ENCODE data around the gene C8G.

C8G gene

GRCh38 chr9:136920734-136921231 is 24.3 kb upstream of the C8G start:
- DNase-seq (ENCODE audit: low spot score) = no peak

- no peak for DNase-seq (ENCODE audit: low spot score)
These were observed 23.7 kb upstream of the C8G start for GRCh38 chr9:136921307-136921706.

GRCh38 chr9:136921718-136922117 is 23.3 kb upstream of the C8G start:
- DNase-seq (ENCODE audit: low spot score) = no peak

- DNase-seq (ENCODE audit: low spot score) = no peak
These were observed 22.5 kb upstream of the C8G start for GRCh38 chr9:136922540-136922939.

GRCh38 chr9:136923881-136924280 is 21.2 kb upstream of the C8G start:
- peak; percentile 25 for DNase-seq (ENCODE audit: low spot score)

GRCh38 chr9:136925414-136926153 is 19.5 kb upstream of the C8G start:
- DNase-seq (ENCODE audit: low spot score) = no peak

GRCh38 chr9:136926154-136926704 is 18.8 kb upstream of the C8G start:
- DNase-seq (ENCODE audit: low spot score) = no peak

GRCh38 chr9:136926749-136927148 is 18.3 kb upstream of the C8G start:
- DNase-seq (ENCODE audit: low spot score) = no peak

- no peak for DNase-seq (ENCODE audit: low spot score)
These were observed 17.4 kb upstream of the C8G start for GRCh38 chr9:136927343-136928271.

- peak; percentile 22 for DNase-seq (ENCODE audit: low spot score)
These were observed 16.5 kb upstream of the C8G start for GRCh38 chr9:136928591-136928990.

GRCh38 chr9:136930014-136930413 is 15.0 kb upstream of the C8G start:
- no peak for DNase-seq (ENCODE audit: low spot score)

- DNase-seq (ENCODE audit: low spot score) = no peak
These were observed 13.4 kb upstream of the C8G start for GRCh38 chr9:136931611-136932130.

GRCh38 chr9:136934277-136934676 is 10.8 kb upstream of the C8G start:
- no peak for DNase-seq (ENCODE audit: low spot score)

GRCh38 chr9:136935651-136936050 is 9.4 kb upstream of the C8G start:
- DNase-seq (ENCODE audit: low spot score) = no peak

- no peak for DNase-seq (ENCODE audit: low spot score)
These were observed 8.3 kb upstream of the C8G start for GRCh38 chr9:136936645-136937170.

- DNase-seq (ENCODE audit: low spot score) = no peak
These were observed 7.6 kb upstream of the C8G start for GRCh38 chr9:136937186-136938001.

- no peak for DNase-seq (ENCODE audit: low spot score)
These were observed 5.5 kb upstream of the C8G start for GRCh38 chr9:136939431-136939995.

GRCh38 chr9:136939996-136940525 is 5.0 kb upstream of the C8G start:
- DNase-seq (ENCODE audit: low spot score) = no peak

GRCh38 chr9:136940526-136941230 is 4.4 kb upstream of the C8G start:
- DNase-seq (ENCODE audit: low spot score) = no peak

Measured in NAMALWA (cell line).